Measurements from ENCODE around the gene HMSD.
"Not testable (repeated sequence)": the region's sequence is repeated elsewhere in the genome, so short reads cannot be mapped to it uniquely, and the experiment has no call there.

The HMSD gene

GRCh38 chr18:63949068-63949737 is at the start of gene HMSD:
HMSD (plus strand) TSS chr18:63949301; CDS start chr18:63953456, 4,155 bp downstream.
- H3K27ac Mint-ChIP-seq: peak within 1 kb of the TSS; percentile 68
- no peaks in the 10 kb centered on the region for H3K36me3 Mint-ChIP-seq

GRCh38 chr18:63903851-63904570 is 45.1 kb upstream of the HMSD start:
- no peak for ATAC-seq
- Mint-ChIP-seq H3K4me3 (no peak overlapping the region), H3K36me3 (no peaks in the 10 kb centered on the region), H3K4me1 (no peaks in the 10 kb centered on the region), H3K27ac (no peak overlapping the region), H3K9me3 (no peaks in the 10 kb centered on the region), H3K27me3 (no peaks in the 10 kb centered on the region)

More at GRCh38 chr18:63949068-63949737, at the start of gene HMSD:
- peak; percentile 95 for ATAC-seq
- Mint-ChIP-seq H3K9me3 (peaks cover 4% of the 10 kb centered on the region), H3K27me3 (peaks cover 8% of the 10 kb centered on the region), H3K4me1 (peaks cover 29% of the 10 kb centered on the region), H3K4me3 (peak within 1 kb of the TSS; percentile 89)

- Mint-ChIP-seq H3K4me3 (no peak overlapping the region), H3K36me3 (no peaks in the 10 kb centered on the region), H3K27me3 (no peaks in the 10 kb centered on the region), H3K4me1 (no peaks in the 10 kb centered on the region), H3K27ac (no peak overlapping the region), H3K9me3 (no peaks in the 10 kb centered on the region)
- ATAC-seq: no peak
Observed at GRCh38 chr18:63904694-63905093, 44.4 kb upstream of the HMSD start.

- no peaks in the 10 kb centered on the region for H3K4me1 Mint-ChIP-seq
Observed at GRCh38 chr18:63905361-63905760, 43.7 kb upstream of the HMSD start.

GRCh38 chr18:63906056-63906455 is 43.0 kb upstream of the HMSD start:
- Mint-ChIP-seq H3K36me3 (no peaks in the 10 kb centered on the region), H3K27ac (no peak overlapping the region), H3K9me3 (no peaks in the 10 kb centered on the region), H3K27me3 (no peaks in the 10 kb centered on the region), H3K4me1 (no peaks in the 10 kb centered on the region), H3K4me3 (no peak overlapping the region)
- ATAC-seq: no peak

More at GRCh38 chr18:63905361-63905760, 43.7 kb upstream of the HMSD start:
- Mint-ChIP-seq H3K9me3 (no peaks in the 10 kb centered on the region), H3K27ac (no peak overlapping the region), H3K4me3 (no peak overlapping the region), H3K27me3 (no peaks in the 10 kb centered on the region), H3K36me3 (no peaks in the 10 kb centered on the region)
- ATAC-seq: no peak

GRCh38 chr18:63907664-63908063 is 41.4 kb upstream of the HMSD start, which contains the start of gene SERPINB10:
SERPINB10 (plus strand) TSS chr18:63907958; CDS start chr18:63915511, 7,553 bp downstream.
- no peaks in the 10 kb centered on the region for H3K4me1 Mint-ChIP-seq
- H3K9me3 Mint-ChIP-seq: no peaks in the 10 kb centered on the region
- H3K27me3 Mint-ChIP-seq: peaks cover 8% of the 10 kb centered on the region
- no peak for ATAC-seq
- H3K4me3 Mint-ChIP-seq: no peak within 1 kb of the TSS
- no peak within 1 kb of the TSS for H3K27ac Mint-ChIP-seq
- H3K36me3 Mint-ChIP-seq: no peaks in the 10 kb centered on the region

- Mint-ChIP-seq H3K27ac (no peak overlapping the region), H3K4me1 (no peaks in the 10 kb centered on the region)
Observed at GRCh38 chr18:63908858-63909257, 40.2 kb upstream of the HMSD start.

GRCh38 chr18:63909870-63910269 is 39.2 kb upstream of the HMSD start:
- H3K4me1 Mint-ChIP-seq: no peaks in the 10 kb centered on the region
- no peaks in the 10 kb centered on the region for H3K9me3 Mint-ChIP-seq
- H3K4me3 Mint-ChIP-seq: no peak overlapping the region
- H3K36me3 Mint-ChIP-seq: no peaks in the 10 kb centered on the region
- no peak overlapping the region for H3K27ac Mint-ChIP-seq
- peaks cover 30% of the 10 kb centered on the region for H3K27me3 Mint-ChIP-seq
- ATAC-seq: no peak

More at GRCh38 chr18:63908858-63909257, 40.2 kb upstream of the HMSD start:
- Mint-ChIP-seq H3K4me3 (no peak overlapping the region), H3K27me3 (peaks cover 20% of the 10 kb centered on the region), H3K36me3 (no peaks in the 10 kb centered on the region), H3K9me3 (no peaks in the 10 kb centered on the region)
- no peak for ATAC-seq

- Mint-ChIP-seq H3K27ac (no peak overlapping the region), H3K27me3 (peaks cover 46% of the 10 kb centered on the region)
Observed at GRCh38 chr18:63917817-63918216, 31.3 kb upstream of the HMSD start.

GRCh38 chr18:63922049-63922448 is 27.1 kb upstream of the HMSD start:
- Mint-ChIP-seq H3K36me3 (no peaks in the 10 kb centered on the region), H3K4me1 (no peaks in the 10 kb centered on the region), H3K4me3 (no peak overlapping the region), H3K27ac (no peak overlapping the region), H3K27me3 (peaks cover 49% of the 10 kb centered on the region), H3K9me3 (no peaks in the 10 kb centered on the region)
- ATAC-seq: no peak

More at GRCh38 chr18:63917817-63918216, 31.3 kb upstream of the HMSD start:
- ATAC-seq: no peak
- no peaks in the 10 kb centered on the region for H3K9me3 Mint-ChIP-seq
- H3K4me3 Mint-ChIP-seq: no peak overlapping the region
- H3K4me1 Mint-ChIP-seq: no peaks in the 10 kb centered on the region
- no peaks in the 10 kb centered on the region for H3K36me3 Mint-ChIP-seq

- Mint-ChIP-seq H3K36me3 (no peaks in the 10 kb centered on the region), H3K27me3 (peaks cover 37% of the 10 kb centered on the region)
- no peak for ATAC-seq
Observed at GRCh38 chr18:63924551-63924950, 24.6 kb upstream of the HMSD start.

GRCh38 chr18:63928331-63928730 is 20.8 kb upstream of the HMSD start:
- H3K36me3 Mint-ChIP-seq: no peaks in the 10 kb centered on the region
- no peak overlapping the region for H3K27ac Mint-ChIP-seq

More at GRCh38 chr18:63924551-63924950, 24.6 kb upstream of the HMSD start:
- Mint-ChIP-seq H3K4me1 (no peaks in the 10 kb centered on the region), H3K9me3 (no peaks in the 10 kb centered on the region), H3K4me3 (no peak overlapping the region), H3K27ac (no peak overlapping the region)

GRCh38 chr18:63929369-63929768 is 19.7 kb upstream of the HMSD start:
- not testable (repeated sequence) for ATAC-seq, H3K4me3 Mint-ChIP-seq, H3K9me3 Mint-ChIP-seq, H3K4me1 Mint-ChIP-seq, H3K36me3 Mint-ChIP-seq, H3K27ac Mint-ChIP-seq
- H3K27me3 Mint-ChIP-seq: peaks cover 12% of the 10 kb centered on the region

More at GRCh38 chr18:63928331-63928730, 20.8 kb upstream of the HMSD start:
- H3K27me3 Mint-ChIP-seq: peaks cover 23% of the 10 kb centered on the region
- H3K4me1 Mint-ChIP-seq: no peaks in the 10 kb centered on the region
- H3K4me3 Mint-ChIP-seq: no peak overlapping the region
- no peaks in the 10 kb centered on the region for H3K9me3 Mint-ChIP-seq
- ATAC-seq: no peak

- no peaks in the 10 kb centered on the region for H3K4me1 Mint-ChIP-seq
- H3K9me3 Mint-ChIP-seq: no peaks in the 10 kb centered on the region
- H3K36me3 Mint-ChIP-seq: no peaks in the 10 kb centered on the region
- no peak overlapping the region for H3K4me3 Mint-ChIP-seq
- peaks cover under 1% of the 10 kb centered on the region for H3K27me3 Mint-ChIP-seq
- no peak overlapping the region for H3K27ac Mint-ChIP-seq
- no peak for ATAC-seq
Observed at GRCh38 chr18:63930773-63931354, 18.2 kb upstream of the HMSD start.

GRCh38 chr18:63936156-63936931 is 12.8 kb upstream of the HMSD start:
- H3K9me3 Mint-ChIP-seq: no peaks in the 10 kb centered on the region
- no peak overlapping the region for H3K4me3 Mint-ChIP-seq
- peaks cover 5% of the 10 kb centered on the region for H3K27me3 Mint-ChIP-seq
- no peaks in the 10 kb centered on the region for H3K4me1 Mint-ChIP-seq
- peak; percentile 98 for ATAC-seq
- no peak overlapping the region for H3K27ac Mint-ChIP-seq
- no peaks in the 10 kb centered on the region for H3K36me3 Mint-ChIP-seq
